Nephron (organoid): ENCODE measurements around the gene NARS2.
"Not testable (repeated sequence)": the region's sequence is repeated elsewhere in the genome, so short reads cannot be mapped to it uniquely, and the experiment has no call there.

Experiments
- H3K27ac Mint-ChIP-seq, 3 experiments: 2 replicates each; pipeline ENCODE4 v1.8.0; 2020; ENCODE audit warnings: mixed read lengths in 3 of 3, mild to moderate bottlenecking in 2 of 3, moderate library complexity in 1 of 3
- H3K27me3 Mint-ChIP-seq: 2 replicates; pipeline ENCODE4 v1.8.0; 2021; ENCODE audit warnings: low read depth, mild to moderate bottlenecking, moderate library complexity, mixed read lengths
- H3K36me3 Mint-ChIP-seq: 2 replicates; pipeline ENCODE4 v1.8.0; 2020; ENCODE audit warnings: low read depth, mixed read lengths
- H3K4me1 Mint-ChIP-seq: 2 replicates; pipeline ENCODE4 v1.8.0; 2020; ENCODE audit warnings: mixed read lengths
- H3K4me3 Mint-ChIP-seq, 3 experiments: 2 replicates each; pipeline ENCODE4 v1.8.0; 2020; ENCODE audit warnings: mild to moderate bottlenecking in 3 of 3, mixed read lengths in 3 of 3, moderate library complexity in 2 of 3
- H3K9me3 Mint-ChIP-seq: 2 replicates; pipeline ENCODE4 v1.8.0; 2020; ENCODE audit warnings: mixed read lengths
- TF ChIP-seq, protein P1 (sequence below), 3 experiments: fragments of 200-600 bp; sonication (generic); IDR thresholded peaks; one replicate each; pipeline ENCODE4 v1.5.0; 2021; ENCODE audit warnings: antibody characterized with exemption in 3 of 3; ENCODE audit not compliant: unreplicated experiment in 3 of 3

The NARS2 gene

DNA sequence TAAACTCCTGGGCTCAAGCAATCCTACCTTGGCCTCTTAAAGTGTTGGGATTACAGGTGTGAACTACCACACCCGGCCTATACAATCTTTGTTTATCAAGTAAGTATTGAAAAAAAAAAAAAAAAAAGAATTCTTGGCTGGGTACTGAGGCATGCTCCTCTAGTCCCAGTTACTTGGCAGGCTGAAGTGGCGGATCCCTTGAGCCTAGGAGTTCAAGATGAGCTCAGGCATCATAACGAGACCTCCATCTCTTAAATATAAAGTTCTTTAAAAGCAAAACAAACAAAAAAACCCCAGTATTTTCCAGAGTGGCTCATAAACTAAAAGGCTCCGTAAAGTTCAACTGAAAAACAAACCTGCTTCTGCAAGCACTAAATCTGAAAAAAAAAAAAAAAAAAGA lies 106.7 kb downstream of the NARS2 start:
- Mint-ChIP-seq H3K27ac (no peak overlapping the region), H3K4me1 (no peaks in the 10 kb centered on the region), H3K9me3 (no peaks in the 10 kb centered on the region), H3K4me3 (no peak overlapping the region), H3K27me3 (no peaks in the 10 kb centered on the region), H3K36me3 (peaks cover 39% of the 10 kb centered on the region)
- TF ChIP-seq, protein P1, sequence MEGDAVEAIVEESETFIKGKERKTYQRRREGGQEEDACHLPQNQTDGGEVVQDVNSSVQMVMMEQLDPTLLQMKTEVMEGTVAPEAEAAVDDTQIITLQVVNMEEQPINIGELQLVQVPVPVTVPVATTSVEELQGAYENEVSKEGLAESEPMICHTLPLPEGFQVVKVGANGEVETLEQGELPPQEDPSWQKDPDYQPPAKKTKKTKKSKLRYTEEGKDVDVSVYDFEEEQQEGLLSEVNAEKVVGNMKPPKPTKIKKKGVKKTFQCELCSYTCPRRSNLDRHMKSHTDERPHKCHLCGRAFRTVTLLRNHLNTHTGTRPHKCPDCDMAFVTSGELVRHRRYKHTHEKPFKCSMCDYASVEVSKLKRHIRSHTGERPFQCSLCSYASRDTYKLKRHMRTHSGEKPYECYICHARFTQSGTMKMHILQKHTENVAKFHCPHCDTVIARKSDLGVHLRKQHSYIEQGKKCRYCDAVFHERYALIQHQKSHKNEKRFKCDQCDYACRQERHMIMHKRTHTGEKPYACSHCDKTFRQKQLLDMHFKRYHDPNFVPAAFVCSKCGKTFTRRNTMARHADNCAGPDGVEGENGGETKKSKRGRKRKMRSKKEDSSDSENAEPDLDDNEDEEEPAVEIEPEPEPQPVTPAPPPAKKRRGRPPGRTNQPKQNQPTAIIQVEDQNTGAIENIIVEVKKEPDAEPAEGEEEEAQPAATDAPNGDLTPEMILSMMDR (IDR thresholded peaks at IDR 0.05; ENCODE audit: unreplicated experiment in 3 of 3): no peak

- H3K27ac Mint-ChIP-seq: no peak overlapping the region
- H3K9me3 Mint-ChIP-seq: no peaks in the 10 kb centered on the region
- peaks cover 34% of the 10 kb centered on the region for H3K36me3 Mint-ChIP-seq
- no peaks in the 10 kb centered on the region for H3K4me1 Mint-ChIP-seq
- H3K27me3 Mint-ChIP-seq: no peaks in the 10 kb centered on the region
- TF ChIP-seq, protein P1 (IDR thresholded peaks at IDR 0.05; ENCODE audit: unreplicated experiment in 3 of 3): no peak
- H3K4me3 Mint-ChIP-seq: no peak overlapping the region
These were observed 107.3 kb downstream of the NARS2 start for GRCh38 chr11:78467370-78467769.

DNA sequence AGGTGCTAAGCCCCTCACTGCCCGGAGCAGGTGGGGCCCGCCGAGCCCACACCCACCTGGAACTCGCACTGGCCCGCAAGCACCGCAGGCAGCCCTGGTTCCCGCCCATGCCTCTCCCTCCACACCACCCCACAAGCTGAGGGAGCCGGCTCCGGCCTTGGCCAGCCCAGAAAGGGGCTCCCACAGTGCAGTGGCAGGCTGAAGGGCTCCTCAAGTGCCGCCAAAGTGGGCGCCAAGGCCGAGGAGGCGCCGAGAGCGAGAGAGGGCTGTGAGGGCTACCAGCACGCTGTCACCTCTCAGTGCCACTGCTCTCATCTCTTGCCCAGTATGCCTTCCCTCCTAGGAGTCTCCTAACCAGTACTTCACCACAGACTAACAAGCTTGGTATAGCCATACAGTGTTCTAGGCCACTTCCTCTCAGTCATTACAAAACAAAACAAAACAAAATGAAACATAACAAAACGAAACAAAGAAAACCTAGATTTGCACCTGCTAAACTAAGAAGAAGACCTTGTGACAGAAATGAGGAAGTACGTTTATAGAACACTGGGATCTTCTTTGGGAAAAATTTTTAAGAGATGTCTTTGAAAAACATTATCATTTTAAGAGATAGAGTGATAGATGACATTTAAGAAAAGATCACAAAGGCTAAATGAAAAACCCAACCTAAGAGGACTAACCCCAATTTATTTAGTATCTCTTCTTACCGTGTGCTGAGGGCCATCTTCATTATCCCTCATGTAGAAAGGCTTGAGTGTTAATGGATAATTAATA lies 109.3 kb downstream of the NARS2 start:
- Mint-ChIP-seq H3K4me3 (no peak overlapping the region), H3K4me1 (no peaks in the 10 kb centered on the region), H3K36me3 (peaks cover 43% of the 10 kb centered on the region), H3K9me3 (no peaks in the 10 kb centered on the region), H3K27me3 (no peaks in the 10 kb centered on the region), H3K27ac (no peak overlapping the region)
- TF ChIP-seq, protein P1 (IDR thresholded peaks at IDR 0.05; ENCODE audit: unreplicated experiment in 3 of 3): no peak

DNA sequence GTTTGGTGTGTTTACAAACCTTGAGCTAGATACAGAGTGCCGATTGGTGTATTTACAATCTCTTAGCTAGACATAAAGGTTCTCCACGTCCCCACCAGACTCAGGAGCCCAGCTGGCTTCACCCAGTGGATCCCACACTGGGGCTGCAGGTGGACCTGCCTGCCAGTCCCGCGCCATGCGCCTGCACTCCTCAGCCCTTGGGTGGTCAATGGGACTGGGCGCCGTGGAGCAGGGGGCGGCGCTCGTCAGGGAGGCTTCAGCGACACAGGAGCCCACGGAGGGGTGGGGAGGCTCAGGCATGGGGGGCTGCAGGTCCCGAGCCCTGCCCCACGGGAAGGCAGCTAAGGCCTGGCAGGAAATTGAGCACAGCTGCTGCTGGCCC lies 109.9 kb downstream of the NARS2 start:
- not testable (repeated sequence) for H3K4me3 Mint-ChIP-seq

DNA sequence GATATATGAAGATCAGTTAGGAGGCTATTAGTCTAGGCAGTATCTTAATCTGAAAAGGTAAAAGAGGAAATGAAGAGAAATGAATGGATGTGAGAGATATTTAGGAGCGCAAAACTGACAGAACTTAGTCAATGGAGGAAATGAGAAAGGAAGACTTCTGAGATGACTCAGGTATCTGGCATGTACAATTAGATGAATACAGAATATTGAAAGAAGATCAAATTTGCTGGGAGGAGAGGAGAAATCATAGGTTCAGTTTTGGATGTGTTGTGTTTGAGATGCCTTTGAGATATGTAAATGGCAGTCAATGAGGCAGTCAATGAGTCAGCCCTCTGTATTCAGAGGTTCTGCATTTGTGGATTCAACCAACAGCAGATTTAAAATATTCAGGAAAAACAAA lies 114.2 kb downstream of the NARS2 start:
- TF ChIP-seq, protein P1 (IDR thresholded peaks at IDR 0.05; ENCODE audit: unreplicated experiment in 3 of 3): no peak
- Mint-ChIP-seq H3K4me1 (no peaks in the 10 kb centered on the region), H3K9me3 (no peaks in the 10 kb centered on the region), H3K27ac (no peak overlapping the region), H3K27me3 (no peaks in the 10 kb centered on the region), H3K36me3 (peaks cover 74% of the 10 kb centered on the region), H3K4me3 (no peak overlapping the region)

More for the DNA sequence above, 109.9 kb downstream of the NARS2 start:
- not testable (repeated sequence) for H3K27ac Mint-ChIP-seq, H3K9me3 Mint-ChIP-seq, H3K27me3 Mint-ChIP-seq, H3K4me1 Mint-ChIP-seq
- H3K36me3 Mint-ChIP-seq: peaks cover 49% of the 10 kb centered on the region

DNA sequence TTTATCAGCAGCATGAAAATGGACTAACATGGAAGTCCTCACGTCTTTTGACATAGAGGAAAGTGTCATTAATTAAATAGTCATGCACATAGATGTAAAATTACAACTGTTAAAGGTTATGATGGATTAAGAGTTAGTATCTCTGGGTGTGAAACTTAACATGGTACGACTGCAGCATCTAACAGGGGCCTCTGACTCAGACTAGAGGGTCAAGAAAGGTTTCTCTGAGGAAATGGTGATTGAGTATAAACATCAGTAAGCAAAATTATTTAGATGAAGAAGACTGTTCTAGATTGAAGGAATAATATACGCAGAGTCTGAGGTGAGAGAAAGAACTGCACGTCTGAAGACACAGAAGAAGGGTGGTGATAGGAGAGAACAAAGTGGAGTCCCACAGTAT lies 114.9 kb downstream of the NARS2 start:
- no peaks in the 10 kb centered on the region for H3K27me3 Mint-ChIP-seq
- no peak overlapping the region for H3K4me3 Mint-ChIP-seq
- H3K36me3 Mint-ChIP-seq: peaks cover 77% of the 10 kb centered on the region
- H3K4me1 Mint-ChIP-seq: no peaks in the 10 kb centered on the region
- H3K27ac Mint-ChIP-seq: no peak overlapping the region
- no peaks in the 10 kb centered on the region for H3K9me3 Mint-ChIP-seq
- TF ChIP-seq, protein P1 (IDR thresholded peaks at IDR 0.05; ENCODE audit: unreplicated experiment in 3 of 3): no peak
